HG02840 (cell line): ENCODE data around the gene GPR35.

Source experiments
- ATAC-seq: cut with Tn5 transposase; IDR thresholded peaks from one replicate; pipeline ENCODE4 v1.9.1; 2021; ENCODE audit warnings: mild to moderate bottlenecking, moderate library complexity, moderate number of reproducible peaks; ENCODE audit not compliant: unreplicated experiment, low FRiP score

Gene GPR35, protein sequence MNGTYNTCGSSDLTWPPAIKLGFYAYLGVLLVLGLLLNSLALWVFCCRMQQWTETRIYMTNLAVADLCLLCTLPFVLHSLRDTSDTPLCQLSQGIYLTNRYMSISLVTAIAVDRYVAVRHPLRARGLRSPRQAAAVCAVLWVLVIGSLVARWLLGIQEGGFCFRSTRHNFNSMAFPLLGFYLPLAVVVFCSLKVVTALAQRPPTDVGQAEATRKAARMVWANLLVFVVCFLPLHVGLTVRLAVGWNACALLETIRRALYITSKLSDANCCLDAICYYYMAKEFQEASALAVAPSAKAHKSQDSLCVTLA

DNA sequence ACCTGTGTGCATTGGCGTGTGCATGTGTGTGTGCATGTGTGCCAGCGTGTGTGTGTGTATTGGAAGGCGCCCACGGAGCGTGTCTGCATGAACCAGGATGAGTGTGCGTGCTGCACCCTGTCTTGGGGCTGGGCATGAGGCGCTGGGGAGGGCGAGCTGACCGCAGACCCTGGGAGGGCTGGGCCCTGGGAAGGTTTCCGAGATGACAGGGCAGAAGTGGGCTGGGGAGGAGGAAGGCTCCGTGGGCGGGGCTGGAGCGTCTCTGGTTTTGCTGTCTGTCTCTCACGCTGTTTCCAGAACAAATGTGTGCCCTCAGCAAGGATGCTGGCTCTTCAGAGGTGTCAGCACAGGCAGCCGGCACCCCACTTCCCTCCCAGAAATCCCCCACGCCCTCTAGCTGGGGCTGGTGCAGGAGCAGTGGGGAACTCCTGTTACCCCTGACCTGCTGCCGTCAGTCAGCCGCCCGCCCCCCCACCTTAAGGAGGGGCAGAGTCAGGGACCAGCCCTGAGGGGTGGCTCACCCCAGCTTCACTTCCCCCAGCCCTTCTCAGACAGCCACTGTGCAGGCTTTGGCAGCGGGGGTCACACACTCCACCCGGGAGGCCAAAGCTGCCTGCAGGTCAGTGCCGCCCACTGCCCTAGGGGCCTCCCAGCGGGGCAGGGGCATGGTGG lies at the start of gene GPR35:
GPR35 (plus strand) TSS at position 531 of the 672 bp plus-strand sequence. CDS start 4,473 bp downstream, outside the sequence.
- ATAC-seq, result no peak

DNA sequence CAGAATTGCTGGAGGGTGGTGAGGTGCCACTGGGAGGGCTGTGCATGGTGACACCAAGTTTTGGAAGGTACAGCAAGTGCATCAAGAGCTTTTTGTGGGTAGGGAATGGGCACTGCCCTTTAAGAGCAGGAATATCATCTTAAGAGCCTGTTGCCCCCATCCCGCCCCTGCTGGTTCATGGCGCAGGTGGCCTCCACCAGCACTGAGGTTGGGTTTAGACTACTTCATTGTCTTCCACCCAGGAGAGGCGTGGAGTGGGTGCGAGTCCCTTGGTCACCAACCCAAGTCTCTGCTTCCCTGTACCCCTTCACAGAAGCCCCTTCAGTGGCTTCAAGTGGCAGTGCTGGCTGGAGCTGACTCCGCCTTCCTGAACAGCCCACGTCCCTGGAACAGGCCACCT lies 49.2 kb upstream of the GPR35 start:
- no peak for ATAC-seq

DNA sequence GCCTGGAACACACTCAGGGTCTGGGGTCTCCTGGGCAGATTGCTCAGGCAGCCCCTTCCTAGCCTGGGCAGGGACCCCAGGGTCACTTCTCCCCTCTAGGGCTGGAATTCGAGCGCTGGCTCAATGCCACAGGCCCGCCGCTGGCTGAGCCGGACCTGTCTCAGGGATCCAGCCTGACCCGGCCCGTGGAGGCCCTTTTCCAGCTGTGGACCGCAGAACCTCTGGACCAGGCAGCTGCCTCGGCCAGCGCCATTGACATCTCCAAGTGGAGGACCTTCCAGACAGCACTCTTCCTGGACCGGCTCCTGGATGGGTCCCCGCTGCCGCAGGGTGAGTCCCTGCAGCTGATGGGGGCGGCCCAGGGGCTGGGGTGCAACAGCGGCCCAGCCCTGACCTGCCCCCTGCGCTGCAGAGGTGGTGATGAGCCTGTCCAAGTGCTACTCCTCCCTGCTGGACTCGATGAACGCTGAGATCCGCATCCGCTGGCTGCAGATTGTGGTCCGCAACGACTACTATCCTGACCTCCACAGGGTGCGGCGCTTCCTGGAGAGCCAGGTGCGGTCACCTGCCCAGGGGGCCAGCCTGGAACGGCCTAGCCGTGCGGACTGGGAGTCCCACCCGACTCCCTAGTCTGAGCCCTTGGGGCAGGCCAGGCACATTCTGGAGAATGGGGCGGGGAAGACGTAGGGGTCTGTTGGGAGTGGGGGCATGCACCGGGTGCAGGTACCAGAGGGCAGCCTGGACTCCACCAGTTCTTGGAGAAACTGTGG lies 48.7 kb upstream of the GPR35 start:
- ATAC-seq, result no peak

DNA sequence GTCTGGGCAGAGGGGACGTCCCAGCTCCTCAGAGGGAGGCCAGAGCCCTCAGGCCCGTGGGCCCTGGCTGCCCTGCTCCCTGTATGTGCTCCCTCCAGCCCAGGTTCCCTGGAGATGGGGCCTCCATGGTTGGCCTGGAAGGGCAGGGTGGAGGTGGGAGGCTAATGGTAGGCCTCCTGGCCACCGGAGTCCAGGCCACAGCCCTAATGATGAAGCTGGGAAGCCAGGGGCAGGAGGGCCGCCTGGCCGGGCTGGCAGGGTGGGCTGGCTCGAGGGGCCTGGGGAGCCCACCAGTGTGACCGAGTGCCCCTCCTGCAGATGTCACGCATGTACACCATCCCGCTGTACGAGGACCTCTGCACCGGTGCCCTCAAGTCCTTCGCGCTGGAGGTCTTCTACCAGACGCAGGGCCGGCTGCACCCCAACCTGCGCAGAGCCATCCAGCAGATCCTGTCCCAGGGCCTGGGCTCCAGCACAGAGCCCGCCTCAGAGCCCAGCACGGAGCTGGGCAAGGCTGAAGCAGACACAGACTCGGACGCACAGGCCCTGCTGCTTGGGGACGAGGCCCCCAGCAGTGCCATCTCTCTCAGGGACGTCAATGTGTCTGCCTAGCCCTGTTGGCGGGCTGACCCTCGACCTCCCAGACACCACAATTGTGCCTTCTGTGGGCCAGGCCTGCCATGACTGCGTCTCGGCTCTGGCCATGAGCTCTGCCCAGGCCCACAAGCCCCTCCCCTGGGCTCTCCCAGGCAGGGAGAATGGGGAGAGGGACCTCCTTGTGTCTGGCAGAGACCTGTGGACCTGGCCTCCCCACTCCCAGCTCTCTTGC lies 47.8 kb upstream of the GPR35 start:
- no peak for ATAC-seq

DNA sequence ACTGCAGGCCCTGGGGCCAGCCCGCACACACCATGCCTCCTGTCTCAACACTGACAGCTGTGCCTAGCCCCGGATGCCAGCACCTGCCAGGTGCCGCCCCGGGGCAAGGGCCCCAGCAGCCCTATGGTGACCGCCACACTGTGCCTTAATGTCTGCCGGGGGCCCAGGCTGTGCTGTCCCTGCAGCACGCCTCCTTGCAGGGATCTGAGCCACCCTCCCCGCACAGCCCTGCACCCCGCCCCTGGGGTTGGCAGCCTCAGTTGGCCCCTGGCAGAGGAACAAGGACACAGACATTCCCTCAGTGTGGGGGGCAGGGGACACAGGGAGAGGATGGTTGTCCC lies 47.2 kb upstream of the GPR35 start:
- ATAC-seq, result no peak

DNA sequence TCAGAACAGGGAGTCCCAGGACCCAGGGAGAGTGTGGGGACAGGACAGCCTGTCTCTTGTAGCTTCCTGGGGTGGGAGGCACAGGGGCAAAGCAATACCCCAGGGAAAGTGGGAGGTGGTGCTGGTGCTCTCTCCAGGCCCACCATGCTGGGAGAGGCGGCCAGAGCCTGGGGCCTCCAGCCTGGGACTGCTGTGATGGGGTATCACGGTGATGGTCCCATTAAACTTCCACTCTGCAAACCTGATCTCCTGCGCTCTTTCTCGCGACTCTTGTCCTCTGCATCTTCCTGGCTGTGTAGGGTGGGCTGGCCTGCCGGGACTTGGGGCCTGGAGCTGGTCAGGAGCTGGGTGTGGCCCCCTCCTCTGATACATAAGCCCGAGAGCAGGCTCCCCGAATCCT lies 46.8 kb upstream of the GPR35 start:
- no peak for ATAC-seq

DNA sequence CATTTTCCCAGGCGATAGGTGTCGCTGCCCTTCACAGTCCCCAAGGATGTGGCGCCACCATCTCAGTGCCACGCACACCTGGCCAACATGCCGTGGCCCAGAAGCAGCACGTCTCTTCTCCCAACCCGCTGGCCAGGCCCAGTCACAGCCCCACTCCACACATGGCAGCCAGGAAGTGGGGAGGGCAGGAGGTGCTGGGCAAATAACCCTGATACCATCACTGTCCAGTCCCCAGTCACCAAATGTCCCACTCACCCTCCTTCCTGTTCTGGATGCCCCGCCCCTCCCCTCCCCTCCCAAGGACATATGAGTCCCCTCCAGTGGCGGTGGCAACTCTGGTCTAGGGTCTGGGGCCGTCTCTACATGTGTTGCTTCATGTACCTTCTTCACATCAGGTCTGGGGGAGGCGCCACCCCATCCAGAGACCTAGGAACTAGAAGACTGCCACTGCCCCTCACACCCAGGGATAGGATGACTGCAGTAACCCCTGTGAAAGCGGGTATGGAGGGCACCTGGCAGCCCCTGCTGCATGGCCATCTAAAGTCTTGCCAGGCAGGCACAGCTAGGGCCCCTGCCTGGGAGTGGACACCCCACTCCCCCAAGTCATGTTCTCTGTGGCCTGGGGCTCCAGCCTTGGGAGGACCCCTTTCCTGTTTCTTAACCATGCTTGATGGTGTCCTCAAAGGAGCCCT lies 46.1 kb upstream of the GPR35 start:
- ATAC-seq, result no peak

DNA sequence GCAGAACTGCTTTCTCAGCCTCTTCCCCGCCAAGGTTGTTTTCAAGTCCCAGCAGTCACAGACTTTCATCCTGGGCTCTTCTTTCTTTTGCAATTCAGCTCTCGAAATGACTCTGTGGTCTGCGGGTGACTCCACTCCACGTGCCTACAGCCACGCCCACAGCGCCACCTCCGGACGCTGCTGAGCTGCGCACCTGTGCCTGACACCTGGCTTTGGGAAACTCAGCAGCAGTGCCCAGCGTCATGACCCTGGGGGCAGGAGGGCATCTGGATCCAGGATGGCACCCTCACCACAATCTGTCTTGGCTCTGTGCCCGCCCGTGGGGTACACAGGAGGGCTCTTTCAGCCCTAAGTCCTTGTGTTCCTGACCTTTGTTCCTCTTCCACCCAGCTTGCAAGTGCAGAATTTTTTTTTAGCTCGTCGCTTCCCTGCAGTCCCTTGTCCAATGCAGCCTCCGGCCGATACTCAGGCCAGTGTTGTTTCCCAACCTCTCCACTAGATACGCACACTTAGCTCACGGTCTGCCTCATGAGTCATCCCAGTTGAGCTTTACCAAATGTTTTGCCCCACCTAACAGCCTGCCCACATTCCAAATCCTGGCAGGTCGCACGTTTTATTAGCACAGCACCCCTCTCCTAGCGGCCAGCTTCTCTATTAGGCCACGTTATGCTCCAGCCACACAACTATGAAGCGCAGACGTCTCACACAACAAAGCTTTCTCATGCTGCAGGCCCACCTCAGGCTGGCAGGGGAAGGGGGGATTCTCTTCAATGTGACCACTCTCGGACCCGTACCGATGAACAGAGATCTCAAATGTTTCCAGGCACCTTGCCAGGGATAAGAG lies 45.3 kb upstream of the GPR35 start:
- no peak for ATAC-seq

DNA sequence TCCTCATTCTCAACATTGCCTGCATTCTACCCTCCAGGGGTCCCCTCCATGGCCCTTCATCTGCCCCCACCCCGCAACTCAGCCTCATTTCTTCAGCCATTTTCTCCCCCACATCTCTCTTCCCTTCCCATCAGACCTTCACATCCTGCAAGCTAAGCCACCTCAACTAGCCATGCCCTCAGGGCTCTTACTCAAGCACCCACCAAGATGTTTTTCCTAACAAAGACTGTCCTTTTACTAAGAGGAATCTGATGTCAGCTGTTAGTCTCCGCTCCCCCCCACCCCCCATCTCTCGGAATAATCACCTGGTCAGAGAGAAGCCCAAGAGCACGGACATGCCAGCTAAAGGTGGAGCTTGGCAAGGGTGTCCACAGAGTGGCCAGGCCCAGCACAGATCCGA lies 43.5 kb upstream of the GPR35 start:
- no peak for ATAC-seq

DNA sequence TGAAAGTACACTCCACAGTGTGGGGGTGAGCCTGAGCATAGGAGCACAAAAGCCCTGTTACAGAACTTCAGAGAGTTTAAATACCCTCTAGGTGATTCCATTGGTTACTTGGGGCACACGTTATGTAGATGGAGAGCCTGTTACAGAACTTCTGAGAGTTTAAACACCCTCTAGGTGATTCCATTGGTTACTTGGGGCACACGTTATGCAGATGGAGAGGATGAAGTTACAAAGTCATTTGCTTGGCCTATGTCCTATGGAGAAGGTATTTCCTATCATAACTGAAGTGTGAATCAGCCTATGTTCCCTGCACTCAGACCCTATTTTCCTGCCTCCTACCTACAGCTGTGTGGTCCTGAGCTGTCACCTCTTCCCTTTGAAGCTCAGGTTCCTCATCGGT lies 42.5 kb upstream of the GPR35 start:
- ATAC-seq, result no peak

DNA sequence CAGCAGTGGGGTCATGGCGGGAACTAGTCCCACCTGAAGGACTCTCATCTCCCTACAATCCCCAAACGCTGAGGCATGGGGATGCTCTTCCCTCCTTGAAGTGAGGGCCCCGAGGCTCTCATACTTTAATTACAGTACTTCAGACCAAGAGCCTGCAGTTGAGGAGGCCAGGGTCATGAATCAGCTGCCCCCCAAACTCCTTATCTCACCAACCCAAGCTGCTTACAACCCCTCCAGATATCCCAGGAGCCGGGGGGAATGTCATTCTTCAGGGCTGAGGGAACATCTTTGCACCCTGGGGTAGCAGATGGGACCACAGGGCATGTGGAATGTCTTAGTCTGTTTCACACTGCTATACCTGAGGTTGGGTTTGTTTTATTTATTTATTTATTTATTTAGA lies 41.5 kb upstream of the GPR35 start:
- no peak for ATAC-seq

DNA sequence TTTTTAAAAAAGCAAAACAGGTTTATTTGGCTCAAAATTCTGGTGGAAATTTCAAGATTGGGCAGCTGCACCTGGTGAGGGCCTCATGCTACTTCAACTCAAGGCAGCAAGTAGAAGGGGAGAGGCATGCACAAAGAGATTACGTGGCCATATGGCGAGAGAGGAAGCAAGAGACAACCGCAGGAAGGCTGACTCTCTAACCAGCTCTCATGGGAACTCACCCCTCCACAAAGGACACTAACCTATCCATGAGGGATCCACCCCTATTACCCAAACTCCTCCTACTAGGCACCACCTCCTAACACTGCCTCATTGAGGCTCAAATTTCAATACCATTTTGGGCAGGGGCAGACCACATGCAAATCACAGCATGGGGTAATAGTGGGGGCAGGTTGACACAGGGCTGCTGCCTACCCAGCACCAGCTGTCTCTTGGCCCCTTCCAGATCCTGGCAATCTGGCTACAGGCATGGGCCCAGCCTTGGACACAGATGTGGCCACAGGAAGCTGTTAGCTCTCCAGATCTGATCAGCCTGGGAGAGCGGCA lies 40.7 kb upstream of the GPR35 start:
- ATAC-seq, result peak; percentile 42

DNA sequence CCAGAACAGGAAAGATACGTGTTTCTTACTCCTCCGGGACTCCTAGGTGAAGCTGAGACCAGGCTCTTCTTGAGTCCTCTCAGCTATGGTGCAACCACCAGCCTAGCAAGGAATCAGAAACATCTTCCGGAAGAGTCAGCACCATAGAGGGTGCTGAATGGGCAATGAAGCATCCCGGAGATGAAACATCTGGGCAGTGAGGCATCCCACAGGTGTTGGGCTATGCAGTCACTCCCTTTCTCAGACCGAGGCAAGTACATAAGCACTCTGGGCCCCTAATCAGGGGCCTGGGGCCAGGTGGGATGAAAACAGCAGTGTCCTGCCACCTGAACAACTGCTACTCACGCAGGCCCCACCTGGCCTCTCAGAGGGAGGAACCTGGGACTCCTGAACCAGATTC lies 40.2 kb upstream of the GPR35 start:
- ATAC-seq, result peak; percentile 18

DNA sequence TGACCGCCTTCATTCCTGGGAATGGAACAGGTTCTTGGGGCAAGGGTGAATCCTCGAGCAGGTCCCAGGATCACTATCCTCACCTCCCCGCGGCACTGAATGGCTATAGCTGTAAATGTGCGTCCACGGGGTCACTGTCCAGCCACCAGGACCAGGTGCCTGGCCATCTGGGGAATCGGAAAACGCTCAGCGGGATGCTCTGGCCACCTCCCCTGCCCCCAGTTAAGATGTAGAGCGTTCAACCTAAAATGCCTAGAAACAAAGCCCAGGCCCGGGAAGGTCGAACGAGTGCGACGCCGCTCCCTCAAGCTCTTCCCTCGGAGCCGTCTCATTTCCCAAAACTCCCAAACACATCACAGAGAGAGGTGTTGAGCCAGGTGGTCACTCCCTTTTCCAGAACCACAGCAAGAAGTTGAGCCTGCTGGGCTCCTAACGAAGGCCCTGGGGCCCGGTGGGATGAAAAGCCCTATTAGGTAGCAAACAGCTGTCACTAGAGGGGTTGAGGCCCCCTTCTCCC lies 39.5 kb upstream of the GPR35 start:
- ATAC-seq, result no peak

DNA sequence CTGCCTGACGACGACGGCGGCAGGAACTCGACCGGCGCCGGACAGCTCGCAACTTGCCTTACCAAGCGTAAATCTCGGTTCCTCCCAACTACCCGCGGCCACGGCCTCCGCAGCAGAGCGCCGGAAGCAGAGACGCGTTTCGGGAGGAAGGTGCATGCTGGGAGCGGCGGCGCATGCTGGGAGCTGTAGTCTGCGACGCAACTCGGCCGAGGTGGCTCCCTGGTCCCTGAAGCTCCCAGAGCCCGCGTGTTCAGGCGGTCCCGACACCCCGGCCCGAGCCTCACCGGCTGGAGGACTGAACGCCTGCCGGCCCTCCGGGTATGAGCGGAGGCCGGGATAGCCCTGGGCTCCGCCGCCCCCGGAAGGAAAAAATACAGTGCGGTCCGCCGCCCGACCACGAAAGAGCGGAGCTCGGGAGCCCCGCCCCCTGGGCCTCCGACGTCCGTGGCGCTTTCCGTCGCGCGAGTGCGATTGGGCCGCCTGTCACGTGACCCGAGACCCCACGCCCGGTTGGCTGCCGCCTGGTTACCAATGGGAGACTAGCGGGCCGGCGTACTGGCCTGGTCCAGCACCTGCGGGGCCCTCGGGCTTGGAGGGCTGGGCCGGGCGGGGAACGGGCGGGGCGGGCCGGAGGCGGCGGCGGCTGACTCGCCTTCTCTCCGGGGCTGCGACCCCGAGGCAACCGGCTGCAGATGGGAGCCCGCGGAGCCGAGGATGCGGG lies 38.9 kb upstream of the GPR35 start, which contains the start of gene CAPN10:
CAPN10 (plus strand) TSS at position 537 of the 721 bp plus-strand sequence; CDS start at position 715, 178 bp downstream.
- ATAC-seq, result peak; percentile 68

DNA sequence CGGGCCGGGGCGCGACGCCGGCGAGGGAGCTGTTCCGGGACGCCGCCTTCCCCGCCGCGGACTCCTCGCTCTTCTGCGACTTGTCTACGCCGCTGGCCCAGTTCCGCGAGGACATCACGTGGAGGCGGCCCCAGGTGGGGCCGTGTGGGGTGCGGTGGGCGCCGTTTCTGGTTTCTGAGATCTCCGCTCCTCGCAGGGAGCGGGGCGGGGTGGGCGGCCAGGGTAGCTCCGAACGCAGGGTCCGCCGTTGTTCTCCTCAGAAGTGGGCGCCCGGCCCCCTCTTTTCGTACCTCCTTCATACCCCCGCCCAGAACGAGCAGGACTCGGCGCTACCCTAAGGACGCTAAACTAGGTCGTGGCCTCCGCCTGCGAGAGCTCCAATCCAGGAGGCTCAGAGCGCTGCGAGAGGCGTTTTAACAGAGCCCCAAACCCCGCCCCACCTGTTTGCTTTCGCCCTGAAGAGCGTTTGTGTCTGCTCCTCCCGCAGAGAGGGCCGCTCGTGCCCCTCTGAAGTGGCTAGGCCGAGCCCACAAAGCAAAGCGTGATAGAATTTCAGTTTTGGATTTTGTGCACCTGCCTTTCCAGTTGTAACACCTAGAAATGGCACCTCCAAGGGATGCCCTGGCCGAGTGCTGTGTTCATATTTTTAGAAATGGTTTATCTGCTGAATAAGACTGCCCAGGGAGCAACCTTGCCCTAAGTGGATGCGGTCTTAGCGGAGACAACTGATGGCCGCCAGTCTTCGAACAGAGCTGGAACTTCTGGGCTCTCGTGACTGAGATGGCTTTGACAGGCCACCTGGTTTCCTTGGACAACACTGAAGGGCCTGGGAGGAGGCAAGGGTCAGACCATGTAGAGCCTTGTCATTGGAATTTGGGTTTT lies 38.1 kb upstream of the GPR35 start:
- ATAC-seq, result peak; percentile 2
